Activated CD8-positive, alpha-beta T cell treated with anti-CD3 and anti-CD28 coated beads for 36 hours (primary cell): ENCODE data around the gene DENND4A. TPM values are rescaled to one million over a fixed set of nuclear protein-coding genes. Genes with fewer than 3 reads are reported as not detected.
"Not testable (repeated sequence)": the region's sequence is repeated elsewhere in the genome, so short reads cannot be mapped to it uniquely, and the experiment has no call there.

Source experiments
- ATAC-seq: fragments of 200-7000 bp; cut with Tn5 transposase; one replicate; pipeline ENCODE4 v1.10.0; 2021; ENCODE audit warnings: mild to moderate bottlenecking, moderate library complexity
- CTCF ChIA-PET: fragments of 350-600 bp; sonication (Branson Sonifier 250); formaldehyde crosslinking; loops from one replicate; lab custom pipeline; 2021; ENCODE audit warnings: antibody characterized with exemption; lab: Charles Lee
- POLR2A ChIA-PET: fragments of 350-600 bp; sonication (Branson Sonifier 250); formaldehyde crosslinking; loops from one replicate; lab custom pipeline; 2021; ENCODE audit warnings: antibody characterized with exemption; lab: Charles Lee
- DNase-seq: peaks from one replicate; pipeline ENCODE4 v3.0.0-alpha.2; 2020
- H3K27ac Mint-ChIP-seq: one replicate; pipeline ENCODE4 v1.8.0; 2021; ENCODE audit warnings: mild to moderate bottlenecking, mixed read lengths
- H3K27me3 Mint-ChIP-seq: one replicate; pipeline ENCODE4 v1.8.0; 2021; ENCODE audit warnings: mixed read lengths
- H3K36me3 Mint-ChIP-seq: one replicate; pipeline ENCODE4 v1.8.0; 2021; ENCODE audit warnings: low read depth, mixed read lengths
- H3K4me1 Mint-ChIP-seq: one replicate; pipeline ENCODE4 v1.8.0; 2021; ENCODE audit warnings: low read depth, mixed read lengths
- H3K4me3 Mint-ChIP-seq: one replicate; pipeline ENCODE4 v1.8.0; 2021; ENCODE audit warnings: mild to moderate bottlenecking, moderate library complexity, mixed read lengths
- H3K9me3 Mint-ChIP-seq: one replicate; pipeline ENCODE4 v1.8.0; 2021; ENCODE audit warnings: mixed read lengths
- CTCF ChIP-seq: fragments of 200-600 bp; IDR thresholded peaks from one replicate; pipeline ENCODE4 v1.8.0; 2022; ENCODE audit warnings: antibody characterized with exemption, mild to moderate bottlenecking
- intact Hi-C: fragments of 100-400 bp; cut with micrococcal nuclease; formaldehyde crosslinking; loops from one replicate; pipeline ENCODE4 v1.10.0; 2022
- total RNA-seq, 2 experiments: library from RNA; stranded (reverse); gene quantifications; one replicate each; pipeline ENCODE4 v1.2.3, GENCODE V29; 2021

DENND4A gene
- total RNA-seq, 2 experiments from 2014 or later: 53.1 to 54.7 TPM

- no peak for TF ChIP-seq CTCF
- POLR2A ChIA-PET: interaction anchor here (1.0 to 2.0 kb wide), 2 partner anchors 16 to 19 kb away, joined by 4 to 5 read pairs; no protein-coding TSS in a partner anchor
- CTCF ChIA-PET: interaction anchor here (1.1 to 1.6 kb wide), 2 partner anchors 11 to 12 kb away, joined by 3 to 4 read pairs; no protein-coding TSS in a partner anchor
- H3K4me1 Mint-ChIP-seq: peaks cover 24% of the 10 kb centered on the region
- no peaks in the 10 kb centered on the region for H3K27me3 Mint-ChIP-seq
- peaks cover 10% of the 10 kb centered on the region for H3K9me3 Mint-ChIP-seq
- H3K36me3 Mint-ChIP-seq: peaks cover 7% of the 10 kb centered on the region
- no peak overlapping the region for H3K4me3 Mint-ChIP-seq
- ATAC-seq: no peak
- intact Hi-C loops: no loop called here
- no peak for DNase-seq
- no peak overlapping the region for H3K27ac Mint-ChIP-seq
Observed at GRCh38 chr15:65812916-65813315, 20.8 kb upstream of the DENND4A start.

GRCh38 chr15:65812467-65812866, 20.4 kb upstream of the DENND4A start:
- H3K36me3 Mint-ChIP-seq: peaks cover 8% of the 10 kb centered on the region
- no peak for TF ChIP-seq CTCF
- H3K9me3 Mint-ChIP-seq: peaks cover 9% of the 10 kb centered on the region
- H3K27me3 Mint-ChIP-seq: no peaks in the 10 kb centered on the region
- no peak overlapping the region for H3K4me3 Mint-ChIP-seq
- ATAC-seq (no peak), DNase-seq (no peak)
- H3K27ac Mint-ChIP-seq: peak overlapping the region; percentile 3
- ChIA-PET CTCF (interaction anchor here (1.6 kb wide), 1 partner anchor 11 kb away, joined by 3 read pairs; no protein-coding TSS in a partner anchor), POLR2A (interaction anchor here (2.0 kb wide), 1 partner anchor 19 kb away, joined by 5 read pairs; no protein-coding TSS in a partner anchor)
- intact Hi-C loops: no loop called here
- H3K4me1 Mint-ChIP-seq: peaks cover 26% of the 10 kb centered on the region

GRCh38 chr15:65811835-65812234, 19.7 kb upstream of the DENND4A start:
- Mint-ChIP-seq H3K27ac (no peak overlapping the region), H3K27me3 (no peaks in the 10 kb centered on the region), H3K36me3 (peaks cover 8% of the 10 kb centered on the region), H3K4me3 (no peak overlapping the region), H3K4me1 (peaks cover 23% of the 10 kb centered on the region), H3K9me3 (peaks cover 9% of the 10 kb centered on the region)
- DNase-seq: no peak
- ATAC-seq: no peak
- no peak for TF ChIP-seq CTCF
- ChIA-PET CTCF (interaction anchor here (1.6 kb wide), 1 partner anchor 11 kb away, joined by 3 read pairs; no protein-coding TSS in a partner anchor), POLR2A (interaction anchor here (2.0 kb wide), 1 partner anchor 18 kb away, joined by 5 read pairs; no protein-coding TSS in a partner anchor)
- intact Hi-C loops: no loop called here

- POLR2A ChIA-PET: interaction anchor here (0.6 to 2.0 kb wide), 2 partner anchors 18 to 101 kb away, joined by 3 to 5 read pairs; no protein-coding TSS in a partner anchor
- intact Hi-C loops: not testable (repeated sequence)
Observed at GRCh38 chr15:65811011-65811733, 19.1 kb upstream of the DENND4A start.

GRCh38 chr15:65806397-65806796, 14.3 kb upstream of the DENND4A start:
- ATAC-seq (peak; percentile 22), DNase-seq (no peak)
- H3K4me3 Mint-ChIP-seq: peak overlapping the region; percentile 85
- peaks cover 1% of the 10 kb centered on the region for H3K9me3 Mint-ChIP-seq
- no peaks in the 10 kb centered on the region for H3K27me3 Mint-ChIP-seq
- ChIA-PET CTCF (interaction anchor here (0.8 to 4.4 kb wide), 6 partner anchors 9 to 23 kb away, joined by 3 to 19 read pairs (median 4); no protein-coding TSS in a partner anchor), POLR2A (interaction anchor here (1.6 to 2.5 kb wide), 2 partner anchors 12 to 13 kb away, joined by 4 to 17 read pairs; partner anchors contain the start of gene DENND4A)
- peaks cover 38% of the 10 kb centered on the region for H3K4me1 Mint-ChIP-seq
- H3K36me3 Mint-ChIP-seq: peaks cover 4% of the 10 kb centered on the region
- TF ChIP-seq CTCF: no peak
- intact Hi-C loops: no loop called here
- peak overlapping the region; percentile 77 for H3K27ac Mint-ChIP-seq

More at GRCh38 chr15:65811011-65811733, 19.1 kb upstream of the DENND4A start:
- H3K4me1 Mint-ChIP-seq: peaks cover 23% of the 10 kb centered on the region
- not testable (repeated sequence) for H3K27ac Mint-ChIP-seq, H3K4me3 Mint-ChIP-seq, H3K36me3 Mint-ChIP-seq, H3K9me3 Mint-ChIP-seq, H3K27me3 Mint-ChIP-seq, DNase-seq, ATAC-seq
- CTCF ChIA-PET: interaction anchor here (1.6 kb wide), 1 partner anchor 10 kb away, joined by 3 read pairs; no protein-coding TSS in a partner anchor
